ENCODE results near the gene ZFHX3. TPM values are rescaled to one million over a fixed set of nuclear protein-coding genes. Genes with fewer than 3 reads are reported as not detected.

The ZFHX3 gene
- total RNA-seq, 2 experiments from 2014 or later = 0.63 to 0.64 TPM

DNA sequence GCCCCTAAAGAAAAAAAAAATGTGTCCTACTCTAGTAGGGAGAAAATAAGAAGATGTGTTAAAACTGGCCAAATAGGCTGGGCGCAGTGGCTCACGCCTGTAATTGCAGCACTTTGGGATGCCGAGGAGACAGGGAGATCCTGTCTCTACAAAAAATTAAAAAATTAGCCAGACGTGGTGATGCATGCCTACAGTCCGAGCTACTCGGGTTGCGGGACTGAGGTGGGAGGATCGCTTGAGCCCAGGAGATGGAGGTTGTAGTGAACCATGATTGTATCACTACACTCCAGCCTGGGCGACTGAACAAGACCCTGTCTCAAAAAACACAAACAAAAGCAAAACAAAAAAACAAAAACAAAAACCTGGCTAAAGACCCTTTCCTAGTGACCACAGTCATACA, 15.9 kb downstream of the ZFHX3 start:
- H3K9me3 ChIP-seq (ENCODE audit: control insufficient read depth in 1 of 2, insufficient read depth in 1 of 2, low read length in 2 of 2) = peaks cover 0 to 12% of the 10 kb centered on the region in 2 experiments
- intact Hi-C loops (cut with DNase I, micrococcal nuclease) = no loop called here
- H3K27me3 ChIP-seq (ENCODE audit: control insufficient read depth in 1 of 2, insufficient read depth in 2 of 2, low read length in 2 of 2) = peaks cover 7 to 11% of the 10 kb centered on the region in 2 experiments
- POLR2A ChIA-PET = no interaction called here
- H3K4me3 ChIP-seq (ENCODE audit: low read length) = no peak overlapping the region
- H3K27ac ChIP-seq (ENCODE audit: low read depth in 1 of 2, low read length in 2 of 2) = no peak overlapping the region
- no peak overlapping the region for H3K27ac Mint-ChIP-seq
- TF ChIP-seq, protein P1, sequence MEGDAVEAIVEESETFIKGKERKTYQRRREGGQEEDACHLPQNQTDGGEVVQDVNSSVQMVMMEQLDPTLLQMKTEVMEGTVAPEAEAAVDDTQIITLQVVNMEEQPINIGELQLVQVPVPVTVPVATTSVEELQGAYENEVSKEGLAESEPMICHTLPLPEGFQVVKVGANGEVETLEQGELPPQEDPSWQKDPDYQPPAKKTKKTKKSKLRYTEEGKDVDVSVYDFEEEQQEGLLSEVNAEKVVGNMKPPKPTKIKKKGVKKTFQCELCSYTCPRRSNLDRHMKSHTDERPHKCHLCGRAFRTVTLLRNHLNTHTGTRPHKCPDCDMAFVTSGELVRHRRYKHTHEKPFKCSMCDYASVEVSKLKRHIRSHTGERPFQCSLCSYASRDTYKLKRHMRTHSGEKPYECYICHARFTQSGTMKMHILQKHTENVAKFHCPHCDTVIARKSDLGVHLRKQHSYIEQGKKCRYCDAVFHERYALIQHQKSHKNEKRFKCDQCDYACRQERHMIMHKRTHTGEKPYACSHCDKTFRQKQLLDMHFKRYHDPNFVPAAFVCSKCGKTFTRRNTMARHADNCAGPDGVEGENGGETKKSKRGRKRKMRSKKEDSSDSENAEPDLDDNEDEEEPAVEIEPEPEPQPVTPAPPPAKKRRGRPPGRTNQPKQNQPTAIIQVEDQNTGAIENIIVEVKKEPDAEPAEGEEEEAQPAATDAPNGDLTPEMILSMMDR (IDR thresholded peaks at IDR 0.05) = no peak
- DNase-seq (no peak), ATAC-seq (ENCODE audit: poor library complexity) (no peak)
- H3K4me1 Mint-ChIP-seq (ENCODE audit: low read depth) = no peaks in the 10 kb centered on the region
- no peaks in the 10 kb centered on the region for H3K4me1 ChIP-seq (ENCODE audit: insufficient read depth, low read length)
- H3K36me3 Mint-ChIP-seq (ENCODE audit: low read depth) = no peaks in the 10 kb centered on the region
- CTCF ChIA-PET = no interaction called here
- H3K9me3 Mint-ChIP-seq = no peaks in the 10 kb centered on the region
- H3K4me3 Mint-ChIP-seq = no peak overlapping the region
- no peaks in the 10 kb centered on the region for H3K36me3 ChIP-seq (ENCODE audit: insufficient read depth, low read length)
- H3K27me3 Mint-ChIP-seq = peaks cover 54% of the 10 kb centered on the region

GRCh38 chr16:73031155-73031866, 16.6 kb downstream of the ZFHX3 start:
- Histone ChIP-seq H3K4me1 (ENCODE audit: insufficient read depth, low read length) (no peaks in the 10 kb centered on the region), H3K27ac (ENCODE audit: low read depth in 1 of 2, low read length in 2 of 2) (no peak overlapping the region), H3K27me3 (ENCODE audit: control insufficient read depth in 1 of 2, insufficient read depth in 2 of 2, low read length in 2 of 2) (peaks cover 6 to 11% of the 10 kb centered on the region in 2 experiments), H3K36me3 (ENCODE audit: insufficient read depth, low read length) (no peaks in the 10 kb centered on the region), H3K9me3 (ENCODE audit: control insufficient read depth in 1 of 2, insufficient read depth in 1 of 2, low read length in 2 of 2) (peaks cover 0 to 12% of the 10 kb centered on the region in 2 experiments), H3K4me3 (ENCODE audit: low read length) (no peak overlapping the region)
- DNase-seq (no peak), ATAC-seq (ENCODE audit: poor library complexity) (no peak)
- Mint-ChIP-seq H3K36me3 (ENCODE audit: low read depth) (no peaks in the 10 kb centered on the region), H3K27me3 (peaks cover 50% of the 10 kb centered on the region), H3K4me3 (no peak overlapping the region), H3K27ac (no peak overlapping the region), H3K9me3 (no peaks in the 10 kb centered on the region), H3K4me1 (ENCODE audit: low read depth) (no peaks in the 10 kb centered on the region)
- ChIA-PET POLR2A (no interaction called here), CTCF (no interaction called here)
- TF ChIP-seq, protein P1 (IDR thresholded peaks at IDR 0.05) = no peak
- intact Hi-C loops (cut with DNase I, micrococcal nuclease) = no loop called here

DNA sequence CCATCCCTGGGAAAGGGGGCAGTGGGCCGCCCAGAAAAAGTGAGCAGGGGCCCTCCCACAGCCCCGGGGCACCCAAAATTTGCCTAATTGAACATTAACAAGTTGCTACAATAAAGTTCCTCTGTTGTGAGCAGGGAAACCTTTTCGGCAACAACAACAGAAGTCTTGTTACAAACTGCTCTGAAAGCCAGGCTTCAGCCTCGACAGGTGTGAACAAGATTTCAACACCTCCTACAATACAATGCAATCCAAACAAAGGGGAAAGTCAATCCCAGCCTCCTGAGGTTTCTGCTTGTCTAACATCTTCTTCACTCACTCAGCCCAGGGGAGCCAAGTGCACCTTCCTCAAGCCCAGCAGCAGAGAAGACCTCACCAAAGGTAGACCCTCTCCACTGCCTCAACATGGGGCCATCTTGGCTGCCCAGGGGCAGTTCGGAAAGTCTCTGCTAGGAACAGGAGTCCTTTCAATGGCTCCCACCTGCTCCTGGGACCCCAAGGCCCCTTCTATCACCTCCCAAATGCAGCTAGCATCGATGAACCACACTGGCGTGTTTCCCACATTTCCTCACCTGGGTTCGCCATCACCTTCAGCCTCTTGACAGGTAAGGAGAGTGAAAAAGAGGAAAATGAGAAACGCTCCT, 19.1 kb downstream of the ZFHX3 start:
- no peak overlapping the region for H3K27ac Mint-ChIP-seq
- TF ChIP-seq, protein P1 (IDR thresholded peaks at IDR 0.05) = no peak
- peaks cover 0 to 4% of the 10 kb centered on the region in 2 experiments for H3K27me3 ChIP-seq (ENCODE audit: control insufficient read depth in 1 of 2, insufficient read depth in 2 of 2, low read length in 2 of 2)
- no peaks in the 10 kb centered on the region for H3K36me3 ChIP-seq (ENCODE audit: insufficient read depth, low read length)
- H3K4me1 Mint-ChIP-seq (ENCODE audit: low read depth) = no peaks in the 10 kb centered on the region
- no peak overlapping the region for H3K4me3 ChIP-seq (ENCODE audit: low read length)
- H3K27me3 Mint-ChIP-seq = peaks cover 28% of the 10 kb centered on the region
- intact Hi-C loops (cut with DNase I, micrococcal nuclease) = no loop called here
- H3K4me1 ChIP-seq (ENCODE audit: insufficient read depth, low read length) = no peaks in the 10 kb centered on the region
- no peaks in the 10 kb centered on the region for H3K9me3 Mint-ChIP-seq
- no peak overlapping the region for H3K27ac ChIP-seq (ENCODE audit: low read depth in 1 of 2, low read length in 2 of 2)
- peaks cover 0 to 12% of the 10 kb centered on the region in 2 experiments for H3K9me3 ChIP-seq (ENCODE audit: control insufficient read depth in 1 of 2, insufficient read depth in 1 of 2, low read length in 2 of 2)
- no peaks in the 10 kb centered on the region for H3K36me3 Mint-ChIP-seq (ENCODE audit: low read depth)
- ATAC-seq (ENCODE audit: poor library complexity) (no peak), DNase-seq (no peak)
- H3K4me3 Mint-ChIP-seq = no peak overlapping the region
- ChIA-PET CTCF (no interaction called here), POLR2A (no interaction called here)

Data from CD4-positive, alpha-beta T cell (primary cell).